K562 (cell line): Measurements from ENCODE around the gene CACTIN. TPM values are rescaled to one million over a fixed set of nuclear protein-coding genes. Genes with fewer than 3 reads are reported as not detected.
A peak's percentile ranks its signal among the peaks of the same experiment; 100 is the strongest.

Source experiments
- HINFP ChIP-seq: fragments of 450-650 bp; conservative IDR thresholded peaks from 2 replicates; pipeline ENCODE4 v1.6.1; 2016; ENCODE audit warnings: missing genetic modification characterization, low read depth, mild to moderate bottlenecking, control low read depth, missing compliant biosample characterization
- MLX ChIP-seq, 2 experiments: fragments of 450-650 bp in 1 of 2; sonication (generic) in 1 of 2; formaldehyde crosslinking; conservative IDR thresholded peaks; 2 replicates each; pipeline versions ENCODE4 v1.4.0 to v1.8.1; 2020 to 2022; ENCODE audit warnings: mild to moderate bottlenecking in 1 of 2, missing genetic modification reagents in 1 of 2
- SFPQ ChIP-seq: fragments of 200-400 bp; formaldehyde crosslinking; IDR thresholded peaks from 2 replicates; pipeline ENCODE4 v1.6.1; 2017; ENCODE audit warnings: mild to moderate bottlenecking, low read depth, low read length, moderate library complexity
- SMARCB1 ChIP-seq: IDR thresholded peaks from 2 replicates; pipeline ENCODE4 v1.6.1; 2011; ENCODE audit warnings: improper control_type of control experiment, low read depth; ENCODE audit not compliant: insufficient read length
- ZBTB33 ChIP-seq: sonication (generic); formaldehyde crosslinking; IDR thresholded peaks from 2 replicates; pipeline ENCODE4 v1.8.1; 2023; ENCODE audit warnings: mild to moderate bottlenecking, missing genetic modification reagents
- polyA plus RNA-seq, 8 experiments: library from polyadenylated mRNA; depleted of rRNA in 4 of 8; stranded (reverse) in 5 of 8; unstranded in 3 of 8; fragments of >200 nt; fragmentation: Nextera tagmentation in 2 of 8; fragmentation: Illumina TruSeq in 1 of 8; extraction: Ambion mirVana in 2 of 8; extraction: Trizol in 1 of 8; gene quantifications; 2 replicates each; pipeline versions ENCODE4 v1.2.1 to v1.2.3, GENCODE V29; 2011 to 2014; ENCODE audit warnings: inconsistent platforms in 1 of 8, missing spikeins in 1 of 8
- total RNA-seq, 7 experiments: library from RNA; depleted of rRNA in 6 of 7; stranded (reverse); fragments of >200 nt in 6 of 7; fragmentation: Illumina TruSeq in 2 of 7; extraction: Trizol in 2 of 7; gene quantifications; 2 replicates each; pipeline versions ENCODE4 v1.2.1 to v1.2.3, GENCODE V29; 2011 to 2021; ENCODE audit warnings: low replicate concordance in 1 of 7
- TF ChIP-seq, protein P1 (sequence below): fragments of 200-600 bp; sonication (generic); IDR thresholded peaks from one replicate; pipeline ENCODE4 v1.6.1; 2012; ENCODE audit warnings: mild to moderate bottlenecking, low read depth, low read length, inconsistent platforms

The CACTIN gene
- total and polyA plus RNA-seq, 9 of the 15 experiments (the other 6 are each of a cell fraction or from before 2014, with no cell fraction given), result 0.15 to 49.2 (median 15.0) TPM

GRCh38 chr19:3646336-3647092, 19.9 kb upstream of the CACTIN start (continued):
- peak; percentile 93 for TF ChIP-seq ZBTB33
- TF ChIP-seq HINFP (tag), result no peak
- TF ChIP-seq SMARCB1, result no peak
- TF ChIP-seq SFPQ, result no peak
- TF ChIP-seq, protein P1, sequence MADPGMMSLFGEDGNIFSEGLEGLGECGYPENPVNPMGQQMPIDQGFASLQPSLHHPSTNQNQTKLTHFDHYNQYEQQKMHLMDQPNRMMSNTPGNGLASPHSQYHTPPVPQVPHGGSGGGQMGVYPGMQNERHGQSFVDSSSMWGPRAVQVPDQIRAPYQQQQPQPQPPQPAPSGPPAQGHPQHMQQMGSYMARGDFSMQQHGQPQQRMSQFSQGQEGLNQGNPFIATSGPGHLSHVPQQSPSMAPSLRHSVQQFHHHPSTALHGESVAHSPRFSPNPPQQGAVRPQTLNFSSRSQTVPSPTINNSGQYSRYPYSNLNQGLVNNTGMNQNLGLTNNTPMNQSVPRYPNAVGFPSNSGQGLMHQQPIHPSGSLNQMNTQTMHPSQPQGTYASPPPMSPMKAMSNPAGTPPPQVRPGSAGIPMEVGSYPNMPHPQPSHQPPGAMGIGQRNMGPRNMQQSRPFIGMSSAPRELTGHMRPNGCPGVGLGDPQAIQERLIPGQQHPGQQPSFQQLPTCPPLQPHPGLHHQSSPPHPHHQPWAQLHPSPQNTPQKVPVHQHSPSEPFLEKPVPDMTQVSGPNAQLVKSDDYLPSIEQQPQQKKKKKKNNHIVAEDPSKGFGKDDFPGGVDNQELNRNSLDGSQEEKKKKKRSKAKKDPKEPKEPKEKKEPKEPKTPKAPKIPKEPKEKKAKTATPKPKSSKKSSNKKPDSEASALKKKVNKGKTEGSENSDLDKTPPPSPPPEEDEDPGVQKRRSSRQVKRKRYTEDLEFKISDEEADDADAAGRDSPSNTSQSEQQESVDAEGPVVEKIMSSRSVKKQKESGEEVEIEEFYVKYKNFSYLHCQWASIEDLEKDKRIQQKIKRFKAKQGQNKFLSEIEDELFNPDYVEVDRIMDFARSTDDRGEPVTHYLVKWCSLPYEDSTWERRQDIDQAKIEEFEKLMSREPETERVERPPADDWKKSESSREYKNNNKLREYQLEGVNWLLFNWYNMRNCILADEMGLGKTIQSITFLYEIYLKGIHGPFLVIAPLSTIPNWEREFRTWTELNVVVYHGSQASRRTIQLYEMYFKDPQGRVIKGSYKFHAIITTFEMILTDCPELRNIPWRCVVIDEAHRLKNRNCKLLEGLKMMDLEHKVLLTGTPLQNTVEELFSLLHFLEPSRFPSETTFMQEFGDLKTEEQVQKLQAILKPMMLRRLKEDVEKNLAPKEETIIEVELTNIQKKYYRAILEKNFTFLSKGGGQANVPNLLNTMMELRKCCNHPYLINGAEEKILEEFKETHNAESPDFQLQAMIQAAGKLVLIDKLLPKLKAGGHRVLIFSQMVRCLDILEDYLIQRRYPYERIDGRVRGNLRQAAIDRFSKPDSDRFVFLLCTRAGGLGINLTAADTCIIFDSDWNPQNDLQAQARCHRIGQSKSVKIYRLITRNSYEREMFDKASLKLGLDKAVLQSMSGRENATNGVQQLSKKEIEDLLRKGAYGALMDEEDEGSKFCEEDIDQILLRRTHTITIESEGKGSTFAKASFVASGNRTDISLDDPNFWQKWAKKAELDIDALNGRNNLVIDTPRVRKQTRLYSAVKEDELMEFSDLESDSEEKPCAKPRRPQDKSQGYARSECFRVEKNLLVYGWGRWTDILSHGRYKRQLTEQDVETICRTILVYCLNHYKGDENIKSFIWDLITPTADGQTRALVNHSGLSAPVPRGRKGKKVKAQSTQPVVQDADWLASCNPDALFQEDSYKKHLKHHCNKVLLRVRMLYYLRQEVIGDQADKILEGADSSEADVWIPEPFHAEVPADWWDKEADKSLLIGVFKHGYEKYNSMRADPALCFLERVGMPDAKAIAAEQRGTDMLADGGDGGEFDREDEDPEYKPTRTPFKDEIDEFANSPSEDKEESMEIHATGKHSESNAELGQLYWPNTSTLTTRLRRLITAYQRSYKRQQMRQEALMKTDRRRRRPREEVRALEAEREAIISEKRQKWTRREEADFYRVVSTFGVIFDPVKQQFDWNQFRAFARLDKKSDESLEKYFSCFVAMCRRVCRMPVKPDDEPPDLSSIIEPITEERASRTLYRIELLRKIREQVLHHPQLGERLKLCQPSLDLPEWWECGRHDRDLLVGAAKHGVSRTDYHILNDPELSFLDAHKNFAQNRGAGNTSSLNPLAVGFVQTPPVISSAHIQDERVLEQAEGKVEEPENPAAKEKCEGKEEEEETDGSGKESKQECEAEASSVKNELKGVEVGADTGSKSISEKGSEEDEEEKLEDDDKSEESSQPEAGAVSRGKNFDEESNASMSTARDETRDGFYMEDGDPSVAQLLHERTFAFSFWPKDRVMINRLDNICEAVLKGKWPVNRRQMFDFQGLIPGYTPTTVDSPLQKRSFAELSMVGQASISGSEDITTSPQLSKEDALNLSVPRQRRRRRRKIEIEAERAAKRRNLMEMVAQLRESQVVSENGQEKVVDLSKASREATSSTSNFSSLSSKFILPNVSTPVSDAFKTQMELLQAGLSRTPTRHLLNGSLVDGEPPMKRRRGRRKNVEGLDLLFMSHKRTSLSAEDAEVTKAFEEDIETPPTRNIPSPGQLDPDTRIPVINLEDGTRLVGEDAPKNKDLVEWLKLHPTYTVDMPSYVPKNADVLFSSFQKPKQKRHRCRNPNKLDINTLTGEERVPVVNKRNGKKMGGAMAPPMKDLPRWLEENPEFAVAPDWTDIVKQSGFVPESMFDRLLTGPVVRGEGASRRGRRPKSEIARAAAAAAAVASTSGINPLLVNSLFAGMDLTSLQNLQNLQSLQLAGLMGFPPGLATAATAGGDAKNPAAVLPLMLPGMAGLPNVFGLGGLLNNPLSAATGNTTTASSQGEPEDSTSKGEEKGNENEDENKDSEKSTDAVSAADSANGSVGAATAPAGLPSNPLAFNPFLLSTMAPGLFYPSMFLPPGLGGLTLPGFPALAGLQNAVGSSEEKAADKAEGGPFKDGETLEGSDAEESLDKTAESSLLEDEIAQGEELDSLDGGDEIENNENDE, result no peak
- TF ChIP-seq MLX (CRISPR knock-in tag; conservative IDR thresholded peaks at IDR 0.05), result no peak
